HG02610 (cell line): Measurements from ENCODE around the gene ACAA2.
"Not testable (repeated sequence)": the region's sequence is repeated elsewhere in the genome, so short reads cannot be mapped to it uniquely, and the experiment has no call there.

Source experiments
- ATAC-seq: cut with Tn5 transposase; IDR thresholded peaks from one replicate; pipeline ENCODE4 v1.9.1; 2021; ENCODE audit warnings: mild to moderate bottlenecking, moderate library complexity; ENCODE audit not compliant: unreplicated experiment

Gene ACAA2

DNA sequence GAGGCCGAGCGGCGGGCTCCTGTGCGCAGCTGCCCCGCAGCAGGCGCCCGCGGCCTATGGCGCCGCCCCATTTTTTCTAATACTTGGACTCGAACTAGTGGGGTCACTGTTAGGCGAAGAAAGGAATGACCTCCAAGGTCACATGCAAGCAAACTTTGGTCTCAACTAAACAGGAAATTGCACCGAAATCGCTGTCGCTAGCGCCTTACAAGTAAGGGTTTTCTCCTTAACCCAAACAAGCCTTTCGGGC, 339 bp downstream of the ACAA2 start:
- peak; percentile 21 for ATAC-seq

DNA sequence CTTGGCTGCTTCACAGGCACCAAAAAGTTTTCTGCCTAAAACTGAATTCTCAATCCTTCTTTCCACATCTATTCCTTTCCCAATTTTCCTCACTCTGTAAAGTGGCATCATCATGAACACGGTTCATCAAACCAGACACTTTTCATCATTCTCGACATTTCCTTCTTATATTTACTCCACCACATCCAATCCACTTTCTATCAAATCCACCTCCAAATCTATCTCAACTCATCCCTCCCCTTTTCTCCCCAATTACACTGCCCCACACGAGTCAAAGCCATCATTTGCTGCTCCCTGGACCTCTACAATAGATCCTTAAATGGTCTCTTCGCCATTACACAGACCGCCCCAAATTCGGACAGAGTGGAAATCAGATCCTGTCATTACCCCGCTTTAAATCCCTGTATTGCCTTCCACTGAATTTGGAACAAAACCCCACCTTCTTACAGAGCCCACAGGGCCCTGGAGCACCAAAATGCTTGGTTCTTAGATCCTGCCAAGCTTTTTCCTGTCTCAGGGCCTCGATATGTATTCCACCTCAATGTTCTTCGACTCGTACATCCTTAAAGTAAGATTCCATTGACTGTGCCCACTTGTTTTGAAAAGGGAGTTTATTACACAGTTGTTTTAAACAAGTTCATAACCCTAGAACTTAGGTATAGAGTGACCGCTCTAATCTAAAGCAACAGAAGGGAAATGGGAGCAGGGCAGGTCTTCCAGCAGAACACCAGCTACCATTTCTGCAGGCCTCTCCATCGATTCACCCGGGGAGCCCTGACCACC, 856 bp downstream of the ACAA2 start:
- no peak for ATAC-seq

DNA sequence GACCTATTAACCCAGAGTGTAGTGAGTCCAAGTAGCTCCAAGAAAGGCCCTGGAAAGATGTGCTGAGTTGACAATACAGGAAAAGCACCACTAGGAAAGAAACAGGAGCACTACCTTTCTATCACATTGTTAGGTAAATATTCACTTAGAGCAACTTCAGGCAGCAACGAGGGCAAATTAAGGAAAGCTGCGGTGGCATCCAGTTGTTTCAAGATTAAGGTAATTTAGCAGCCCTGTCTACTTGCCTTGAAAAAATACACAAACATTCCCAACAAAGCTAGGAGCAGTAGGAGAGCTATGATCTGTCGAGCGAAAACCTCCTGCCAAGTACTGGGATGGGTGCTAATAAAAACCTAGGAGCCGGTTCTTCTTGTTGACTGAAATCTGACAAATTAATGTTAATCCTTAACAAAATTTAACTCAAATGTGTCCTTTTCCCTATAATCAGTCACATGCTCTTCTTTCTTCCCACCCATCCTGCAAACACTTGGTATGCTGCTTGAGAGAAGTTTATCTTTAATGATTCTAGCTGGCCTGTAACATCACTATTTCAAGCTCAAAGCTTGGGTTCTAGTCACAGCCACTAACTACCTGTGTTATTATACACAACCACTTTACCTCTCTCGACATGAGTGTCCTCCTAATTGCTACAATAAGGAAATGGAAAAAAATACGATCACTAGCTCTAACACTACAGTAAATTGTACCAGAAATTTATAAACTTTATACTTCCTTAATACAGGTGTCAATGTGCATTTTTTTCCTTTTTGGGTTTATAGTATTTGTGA, 2.0 kb downstream of the ACAA2 start:
- no peak for ATAC-seq

- ATAC-seq, result not testable (repeated sequence)
These were observed 4.7 kb downstream of the ACAA2 start for GRCh38 chr18:49808553-49809191.

DNA sequence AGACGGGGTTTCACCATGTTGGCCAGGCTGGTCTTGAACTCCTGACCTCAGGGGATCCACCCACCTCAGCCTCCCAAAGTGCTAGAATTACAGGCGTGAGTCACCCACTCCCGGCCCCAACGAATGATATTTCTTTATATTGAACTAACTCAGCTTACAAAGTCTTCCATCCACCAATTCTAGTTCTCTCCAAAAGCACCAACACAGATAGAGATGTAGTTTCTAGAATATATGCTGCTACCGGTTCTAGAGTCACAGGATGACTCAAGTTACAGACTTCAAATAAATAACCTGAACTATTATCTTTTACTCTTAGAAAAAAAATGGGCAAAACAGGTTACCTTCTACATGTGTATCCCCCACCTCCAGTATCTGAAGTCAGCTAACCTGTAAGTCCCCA, 9.2 kb downstream of the ACAA2 start:
- no peak for ATAC-seq

DNA sequence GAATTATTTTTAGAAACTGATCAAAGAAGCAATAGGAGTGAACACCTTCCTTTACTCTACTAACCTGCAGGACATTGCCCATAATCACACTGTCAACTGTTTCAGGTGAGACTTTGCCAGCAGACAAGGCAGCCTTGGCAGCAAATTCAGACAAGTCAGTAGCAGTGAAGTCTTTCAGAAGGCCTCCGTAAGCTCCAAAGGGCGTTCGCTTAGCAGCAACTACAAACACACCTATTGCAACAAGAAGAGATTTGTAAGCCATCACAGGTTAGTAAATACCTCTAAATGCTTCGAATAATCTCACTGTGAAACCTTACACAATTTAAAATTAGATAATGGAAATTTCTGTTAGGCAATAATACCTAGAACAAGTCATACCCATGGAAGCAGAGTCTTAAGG, 10.7 kb downstream of the ACAA2 start:
- no peak for ATAC-seq

- ATAC-seq, result not testable (repeated sequence)
These were observed 12.8 kb downstream of the ACAA2 start for GRCh38 chr18:49800491-49800890.

DNA sequence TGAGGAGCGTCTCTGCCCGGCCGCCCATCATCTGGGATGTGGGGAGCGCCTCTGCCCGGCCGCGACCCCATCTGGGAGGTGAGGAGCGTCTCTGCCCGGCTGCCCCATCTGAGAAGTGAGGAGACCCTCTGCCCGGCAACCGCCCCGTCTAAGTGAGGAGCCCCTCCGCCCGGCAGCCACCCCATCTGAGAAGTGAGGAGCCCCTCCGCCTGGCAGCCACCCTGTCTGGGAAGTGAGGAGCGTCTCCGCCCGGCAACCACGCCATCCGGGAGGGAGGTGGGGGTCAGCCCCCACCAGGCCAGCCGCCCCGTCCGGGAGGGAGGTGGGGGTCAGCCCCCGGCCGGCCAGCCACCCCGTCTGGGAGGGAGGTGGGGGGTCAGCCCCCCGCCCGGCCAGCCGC, 13.5 kb downstream of the ACAA2 start:
- not testable (repeated sequence) for ATAC-seq

GRCh38 chr18:49798001-49798400, 15.3 kb downstream of the ACAA2 start:
- no peak for ATAC-seq

GRCh38 chr18:49795612-49796552, 17.5 kb downstream of the ACAA2 start:
- ATAC-seq, result no peak

DNA sequence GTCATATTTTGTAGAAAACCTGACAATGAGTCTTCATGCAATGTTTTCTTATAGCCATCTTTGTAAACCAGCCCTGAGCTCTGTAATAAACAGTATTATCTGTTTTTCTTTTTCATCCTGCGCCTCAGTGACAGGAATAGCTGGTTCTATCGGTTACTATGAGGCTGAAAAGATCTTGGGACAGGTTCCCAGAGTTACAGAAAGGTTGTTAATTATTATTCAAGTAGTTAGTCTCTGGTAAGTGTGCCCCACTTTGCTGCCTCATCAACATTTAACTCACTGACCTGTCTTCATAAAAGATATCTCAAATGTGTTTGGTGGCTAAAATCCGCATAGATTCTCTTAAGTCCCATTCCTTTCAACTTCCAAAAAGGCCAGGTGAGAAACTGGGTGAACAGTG, 18.6 kb downstream of the ACAA2 start:
- ATAC-seq, result no peak

DNA sequence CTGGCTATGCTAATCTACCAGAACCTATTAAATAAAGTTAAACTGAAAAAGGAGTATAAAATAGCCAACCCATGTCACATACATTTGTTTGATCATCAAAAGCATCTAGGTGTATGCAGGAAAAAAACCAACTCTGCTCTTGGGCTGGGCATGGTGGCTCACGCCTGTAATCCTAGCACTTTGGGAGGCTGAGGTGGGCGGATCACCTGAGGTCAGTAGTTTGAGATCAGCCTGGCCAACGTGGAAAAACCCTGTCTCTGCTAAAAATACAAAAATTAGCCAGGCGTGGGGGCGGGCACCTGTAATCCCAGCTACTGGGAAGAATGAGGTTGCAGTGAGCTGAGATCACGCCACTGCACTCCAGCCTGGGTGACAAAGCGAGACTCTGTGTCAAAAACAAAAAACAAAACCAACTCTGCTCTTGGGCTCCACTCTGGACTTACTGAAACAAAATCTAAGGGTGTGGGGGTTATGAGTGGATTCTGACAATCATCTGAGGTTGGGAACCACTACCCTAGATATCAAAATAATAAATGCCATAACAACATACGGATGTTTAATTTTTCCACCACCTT, 23.7 kb downstream of the ACAA2 start:
- not testable (repeated sequence) for ATAC-seq

DNA sequence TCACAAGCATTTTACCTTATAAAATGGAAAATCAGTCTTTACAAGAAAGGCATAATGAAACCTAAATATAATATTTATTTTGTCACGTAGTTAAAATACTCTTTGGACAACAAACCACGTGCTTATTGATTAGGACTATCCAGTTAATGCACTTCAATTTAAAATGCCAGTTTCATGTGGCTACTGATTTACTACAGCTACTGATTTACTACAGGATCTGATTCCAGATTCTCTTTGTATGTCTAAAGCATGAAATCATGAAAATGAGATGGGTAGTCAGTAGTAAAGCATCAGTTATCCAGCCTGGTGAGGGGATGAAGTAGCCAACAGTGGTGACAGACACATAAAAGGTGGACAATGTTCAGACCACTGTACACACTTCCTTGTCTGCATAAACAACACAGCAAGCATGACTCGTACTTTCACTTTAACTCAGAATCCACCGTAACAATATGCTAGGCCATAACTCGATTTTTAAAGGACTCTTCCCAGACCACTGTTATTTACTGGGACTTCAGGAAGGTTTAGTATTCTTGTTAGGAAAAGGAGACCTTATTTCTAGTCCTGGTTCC, 24.9 kb downstream of the ACAA2 start:
- ATAC-seq, result peak; percentile 90

DNA sequence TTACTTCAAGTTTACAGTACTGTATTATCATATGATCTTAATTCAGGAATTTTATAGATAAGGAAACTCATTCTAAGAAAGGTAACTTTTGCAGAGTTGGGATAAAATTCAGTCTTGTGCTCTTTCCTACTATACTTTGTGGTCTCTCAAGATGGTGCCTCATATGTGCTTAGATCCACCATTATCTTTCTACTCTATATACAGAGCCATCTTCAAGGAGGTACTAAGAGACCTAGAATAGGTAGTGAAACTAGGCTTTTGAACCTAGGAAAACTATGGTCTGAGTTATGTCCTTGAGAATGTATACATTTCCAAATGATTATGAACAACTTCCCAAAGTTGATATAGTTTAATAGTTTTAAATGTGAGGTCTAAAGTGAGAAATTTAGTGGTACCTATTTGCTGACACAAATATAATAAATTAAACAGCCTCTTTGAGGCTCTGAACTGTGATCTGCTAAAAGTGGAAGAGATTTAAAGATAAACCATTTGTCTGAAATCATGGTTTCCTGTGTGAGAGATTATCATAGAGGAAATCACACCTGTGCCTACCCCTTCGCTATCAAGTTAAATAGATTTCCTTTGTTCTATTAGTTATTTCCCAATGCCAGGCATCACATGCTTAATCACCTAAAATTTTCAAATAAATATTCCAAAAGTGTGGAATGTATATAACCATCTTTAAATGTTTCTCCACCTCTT, 27.2 kb downstream of the ACAA2 start:
- ATAC-seq, result no peak

DNA sequence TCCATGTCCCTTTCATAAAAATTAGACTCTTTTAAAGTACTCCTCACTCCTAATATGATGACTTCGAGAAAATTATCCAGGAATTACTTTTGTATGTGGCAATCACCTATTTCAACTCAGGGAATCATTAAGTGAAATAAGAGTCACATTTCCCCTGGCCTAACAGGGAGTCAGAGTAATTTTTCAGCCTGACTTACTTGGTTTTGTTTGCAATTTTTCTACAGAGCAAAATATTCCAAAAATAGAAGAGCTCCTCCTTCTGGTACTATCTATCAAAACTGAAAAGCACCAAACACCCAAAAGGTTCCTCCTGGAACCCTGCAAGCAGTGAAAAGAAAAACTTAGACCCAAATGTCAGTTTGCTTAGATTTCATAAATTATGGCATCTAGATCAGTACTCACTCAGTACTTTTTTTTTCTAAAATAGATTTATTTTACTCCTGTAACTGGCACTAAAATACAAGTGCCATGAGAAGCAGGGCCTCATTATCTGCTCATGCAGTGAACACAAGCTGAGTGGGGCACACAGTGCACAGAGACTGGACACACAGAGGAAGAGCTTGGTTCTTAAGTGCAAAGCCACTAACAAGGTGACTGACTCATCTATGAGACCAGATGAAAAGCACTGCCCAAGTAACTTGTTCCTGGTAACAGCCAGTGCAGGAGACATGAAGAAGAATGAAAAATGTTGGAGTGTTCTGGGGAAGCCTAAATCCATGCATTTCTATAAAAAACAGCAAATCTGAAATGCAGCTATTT, 28.7 kb downstream of the ACAA2 start:
- no peak for ATAC-seq

DNA sequence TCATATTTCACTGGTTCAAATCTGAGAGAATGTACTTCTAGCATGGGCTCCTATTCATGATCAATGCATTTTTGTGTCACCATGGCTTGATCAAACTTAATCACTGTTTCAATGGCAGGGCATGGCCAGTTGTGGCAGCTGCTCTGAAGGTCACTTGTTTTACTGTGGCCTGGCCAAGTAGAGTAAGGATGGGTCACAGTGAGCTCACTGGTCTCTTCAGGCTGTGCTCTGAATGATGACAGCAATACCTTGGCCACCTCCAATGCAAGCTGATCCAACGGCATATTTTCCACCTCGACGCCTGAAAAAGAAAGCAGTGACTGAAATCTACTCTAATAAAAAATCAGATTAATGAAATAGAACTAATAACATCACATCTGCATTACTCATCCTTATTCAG, 29.7 kb downstream of the ACAA2 start:
- ATAC-seq, result not testable (repeated sequence)

- ATAC-seq, result no peak
These were observed 34.4 kb downstream of the ACAA2 start for GRCh38 chr18:49778826-49779465.

DNA sequence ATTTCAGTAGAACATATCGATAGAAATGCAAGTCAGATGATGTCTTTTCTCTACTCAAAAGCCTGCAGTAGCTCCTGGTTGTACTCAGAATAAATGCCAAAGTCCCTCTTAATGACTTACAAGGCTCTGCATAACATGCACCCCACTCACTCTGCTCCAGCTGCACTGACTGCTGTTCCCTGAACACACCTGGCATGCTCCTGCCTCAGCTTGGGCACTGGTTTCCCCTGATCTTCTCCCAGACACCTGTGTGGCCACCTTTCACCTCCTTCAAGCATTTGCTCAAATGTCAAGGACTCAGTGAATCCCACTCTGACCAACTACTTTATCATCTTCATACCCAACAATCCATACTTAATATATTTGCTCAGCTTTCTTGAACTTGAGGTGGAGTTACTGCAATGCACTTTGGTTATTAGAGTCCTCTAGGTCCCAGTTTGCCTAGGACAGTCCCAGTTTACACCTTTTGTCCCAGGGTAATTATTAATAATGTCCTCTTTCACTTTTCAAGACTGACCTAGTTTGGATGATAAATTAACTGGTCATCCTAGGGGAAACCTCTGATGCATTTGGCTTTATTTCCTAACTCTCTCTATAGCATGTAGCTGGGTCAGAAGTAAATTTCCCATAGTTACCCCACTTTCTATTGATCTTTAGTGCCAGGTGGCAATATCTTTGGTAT, 44.1 kb downstream of the ACAA2 start:
- no peak for ATAC-seq
